Mucosa of descending colon (tissue), 3 donors: Measurements from ENCODE around the gene GLT8D1. TPM values are rescaled to one million over a fixed set of nuclear protein-coding genes. Genes with fewer than 3 reads are reported as not detected.

Experiments
- ATAC-seq: fragments of 200-7000 bp; cut with Tn5 transposase; one replicate; pipeline ENCODE4 v1.9.1; 2020; ENCODE audit warnings: mild to moderate bottlenecking, moderate library complexity
- DNase-seq, 3 donors: peaks; one replicate each; pipeline ENCODE4 v3.0.0-alpha.2; 2020
- H3K36me3 ChIP-seq: fragments of 200-600 bp; one replicate; pipeline ENCODE4 v1.8.0; 2021; ENCODE audit warnings: low read depth, mild to moderate bottlenecking
- H3K4me1 ChIP-seq: fragments of 200-600 bp; one replicate; pipeline ENCODE4 v1.8.0; 2021; ENCODE audit warnings: low read depth, mild to moderate bottlenecking
- H3K4me3 ChIP-seq: fragments of 200-600 bp; one replicate; pipeline ENCODE4 v1.8.0; 2021; ENCODE audit warnings: mild to moderate bottlenecking
- H3K9me3 ChIP-seq: fragments of 200-600 bp; one replicate; pipeline ENCODE4 v1.8.0; 2021; ENCODE audit warnings: mild to moderate bottlenecking
- intact Hi-C, 2 donors: fragments of 100-400 bp; cut with DNase I in 1 of 2; cut with micrococcal nuclease in 1 of 2; formaldehyde crosslinking; loops; one replicate each; pipeline versions ENCODE4 v1.11.0 to v1.11.1; 2022; cut with DNase I, micrococcal nuclease
- total RNA-seq, 3 donors: library from RNA; stranded (reverse); fragmentation: NEBNext Ultra II Directional in 2 of 3; extraction: Animal tissue kit (Norgen Biotek cat#: 25700) in 2 of 3; gene quantifications; one replicate each; pipeline versions ENCODE4 v1.2.1 to v1.2.4, GENCODE V29; 2021 to 2023
- TF ChIP-seq, protein P1 (sequence below): fragments of 200-600 bp; IDR thresholded peaks from one replicate; pipeline ENCODE4 v1.8.0; 2022; ENCODE audit warnings: antibody characterized with exemption, mild to moderate bottlenecking
- donor health status: DM: no; HTN: no; CAD: no; lungs with moderate emphysema.
- donor health status: DM: no; HTN: no; CAD: no.
- donor health status: DM: no; HTN: yes; CAD: no.

Gene GLT8D1
- total RNA-seq, 3 donors from 2014 or later = 24.4 to 36.0 (median 30.7) TPM

DNA sequence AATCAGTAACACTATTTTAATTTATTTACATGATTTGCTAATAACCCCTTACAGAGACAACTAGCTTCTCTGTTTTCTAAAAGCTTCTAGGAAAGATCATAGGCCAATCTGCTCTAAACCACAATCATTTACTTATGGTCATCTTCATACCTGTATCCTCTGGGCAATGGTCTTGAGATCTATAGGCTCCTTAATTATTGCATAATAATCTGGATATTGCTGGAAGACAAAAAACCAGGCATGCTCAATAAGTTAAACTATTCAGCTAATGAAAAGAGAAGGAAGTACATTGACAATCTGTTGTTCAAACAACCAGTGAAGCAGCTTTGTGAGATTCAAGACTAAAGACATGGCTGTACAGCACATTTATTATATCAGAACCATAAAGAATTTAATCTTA is 54.0 kb downstream of the GLT8D1 start:
- ATAC-seq (no peak), DNase-seq (no peak)
- TF ChIP-seq, protein P1, sequence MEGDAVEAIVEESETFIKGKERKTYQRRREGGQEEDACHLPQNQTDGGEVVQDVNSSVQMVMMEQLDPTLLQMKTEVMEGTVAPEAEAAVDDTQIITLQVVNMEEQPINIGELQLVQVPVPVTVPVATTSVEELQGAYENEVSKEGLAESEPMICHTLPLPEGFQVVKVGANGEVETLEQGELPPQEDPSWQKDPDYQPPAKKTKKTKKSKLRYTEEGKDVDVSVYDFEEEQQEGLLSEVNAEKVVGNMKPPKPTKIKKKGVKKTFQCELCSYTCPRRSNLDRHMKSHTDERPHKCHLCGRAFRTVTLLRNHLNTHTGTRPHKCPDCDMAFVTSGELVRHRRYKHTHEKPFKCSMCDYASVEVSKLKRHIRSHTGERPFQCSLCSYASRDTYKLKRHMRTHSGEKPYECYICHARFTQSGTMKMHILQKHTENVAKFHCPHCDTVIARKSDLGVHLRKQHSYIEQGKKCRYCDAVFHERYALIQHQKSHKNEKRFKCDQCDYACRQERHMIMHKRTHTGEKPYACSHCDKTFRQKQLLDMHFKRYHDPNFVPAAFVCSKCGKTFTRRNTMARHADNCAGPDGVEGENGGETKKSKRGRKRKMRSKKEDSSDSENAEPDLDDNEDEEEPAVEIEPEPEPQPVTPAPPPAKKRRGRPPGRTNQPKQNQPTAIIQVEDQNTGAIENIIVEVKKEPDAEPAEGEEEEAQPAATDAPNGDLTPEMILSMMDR = no peak
- Histone ChIP-seq H3K36me3 (no peaks in the 10 kb centered on the region), H3K9me3 (no peaks in the 10 kb centered on the region), H3K4me3 (no peak overlapping the region), H3K4me1 (no peaks in the 10 kb centered on the region)
- intact Hi-C loops = no loop called here

GRCh38 chr3:52650439-52650838 is 55.2 kb downstream of the GLT8D1 start:
- Histone ChIP-seq H3K9me3 (no peaks in the 10 kb centered on the region), H3K36me3 (no peaks in the 10 kb centered on the region), H3K4me1 (no peaks in the 10 kb centered on the region), H3K4me3 (no peak overlapping the region)
- DNase-seq (no peak), ATAC-seq (no peak)
- TF ChIP-seq, protein P1 = no peak
- intact Hi-C loops = no loop called here

DNA sequence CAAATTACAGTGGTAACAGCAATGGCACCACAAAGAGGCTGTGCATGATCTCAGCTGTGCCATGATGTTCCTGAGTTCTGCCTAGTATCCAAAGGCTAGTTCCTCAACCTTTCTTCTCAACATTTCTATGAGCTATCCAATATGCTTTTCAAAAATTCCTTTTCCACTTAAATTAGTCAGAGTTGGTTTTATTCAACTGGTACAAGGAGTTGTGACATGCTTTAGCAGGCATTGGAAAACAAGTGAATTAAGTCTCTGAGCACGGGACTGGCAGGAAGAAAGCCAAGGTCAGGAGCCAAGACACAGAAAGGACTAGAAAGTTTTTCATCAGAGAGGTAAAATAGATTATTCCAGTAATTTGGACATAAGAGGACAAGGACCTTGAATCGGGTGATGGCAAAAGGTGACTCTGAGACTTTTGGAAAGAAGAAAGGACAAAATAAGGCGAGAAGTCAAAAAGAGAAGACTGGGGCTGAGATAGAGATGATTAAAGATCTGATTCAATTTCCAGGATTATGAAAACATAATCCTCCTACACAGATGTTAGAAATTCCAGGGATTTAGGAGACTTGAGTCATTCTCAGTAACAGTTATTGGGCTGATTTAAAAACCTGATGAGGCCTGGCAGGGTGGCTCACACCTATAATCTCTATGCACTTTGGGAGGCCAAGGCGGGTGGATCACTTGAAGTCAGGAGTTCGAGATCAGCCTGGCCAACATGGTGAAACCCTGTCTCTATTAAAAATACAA is 56.0 kb downstream of the GLT8D1 start:
- Histone ChIP-seq H3K36me3 (no peaks in the 10 kb centered on the region), H3K9me3 (no peaks in the 10 kb centered on the region), H3K4me1 (no peaks in the 10 kb centered on the region), H3K4me3 (no peak overlapping the region)
- DNase-seq (no peak), ATAC-seq (no peak)
- intact Hi-C loops = no loop called here
- TF ChIP-seq, protein P1 = no peak

GRCh38 chr3:52645549-52645948 is 60.0 kb downstream of the GLT8D1 start:
- no peak for ATAC-seq
- Histone ChIP-seq H3K36me3 (no peaks in the 10 kb centered on the region), H3K4me1 (no peaks in the 10 kb centered on the region), H3K4me3 (no peak overlapping the region), H3K9me3 (no peaks in the 10 kb centered on the region)
- intact Hi-C loops = no loop called here
- TF ChIP-seq, protein P1 = no peak
- DNase-seq = no peak

Other genes starting within 250 kb of the GLT8D1 start
- gene STAB1, start 210.5 kb downstream of the GLT8D1 start, total RNA-seq = 100 to 1,000 TPM in 2 of 3 donors, 10 to 100 TPM in 1; 51.7 to 187 (median 145) TPM
- 10 to 100 TPM in 2 of 3 donors, 1 to 10 TPM in 1; 5.7 to 20.2 (median 17.2) TPM for gene NT5DC2, start 171.9 kb downstream of the GLT8D1 start, total RNA-seq
- gene UQCC5, start 169.2 kb downstream of the GLT8D1 start, total RNA-seq = 10 to 100 TPM; 16.1 to 18.1 (median 17.1) TPM
- 10 to 100 TPM; 48.5 to 86.1 (median 56.8) TPM for gene PBRM1, start 19.9 kb downstream of the GLT8D1 start, total RNA-seq
- 10 to 100 TPM; 39.2 to 54.4 (median 47.7) TPM for gene GNL3, start 19.8 kb downstream of the GLT8D1 start, total RNA-seq
- 100 to 1,000 TPM in 1 of 3 donors, 10 to 100 TPM in 2; 61.0 to 105 (median 80.4) TPM for gene SPCS1, start 315 bp upstream of the GLT8D1 start, total RNA-seq
- 10 to 100 TPM; 19.9 to 33.9 (median 20.2) TPM for gene NEK4, start 65.1 kb upstream of the GLT8D1 start, total RNA-seq
- gene ITIH1, start 71.8 kb upstream of the GLT8D1 start, total RNA-seq = not detected
- 1 to 10 TPM in 1 of 3 donors, under 1 TPM in 2; 0.72 to 1.4 (median 0.89) TPM for gene ITIH3, start 89.0 kb upstream of the GLT8D1 start, total RNA-seq
- 1 to 10 TPM; 1.9 to 6.0 (median 4.3) TPM for gene ITIH4, start 124.9 kb upstream of the GLT8D1 start, total RNA-seq
- 1 to 10 TPM; 1.9 to 5.3 (median 4.0) TPM for gene MUSTN1, start 129.2 kb upstream of the GLT8D1 start, total RNA-seq
- 10 to 100 TPM in 2 of 3 donors, 1 to 10 TPM in 1; 9.3 to 14.8 (median 11.1) TPM for gene STIMATE, start 191.8 kb upstream of the GLT8D1 start, total RNA-seq